Endometrial microvascular endothelial cells (primary cell): Measurements from ENCODE around the gene EPHA4. TPM values are rescaled to one million over a fixed set of nuclear protein-coding genes. Genes with fewer than 3 reads are reported as not detected.

Source experiments
- in situ Hi-C: cut with HindIII; loops from 2 replicates; pipeline ENCODE4 v1.10.0; 2017; ENCODE audit warnings: low sequenced_read_pairs, low pct_unique_long_range_greater_than_20kb; ENCODE audit errors: inconsistent ontology term
- total RNA-seq: library from RNA; depleted of rRNA; stranded (reverse); fragments of >200 nt; gene quantifications from one replicate; pipeline ENCODE4 v1.2.3, GENCODE V29; 2015; ENCODE audit errors: inconsistent ontology term

EPHA4 gene
- total RNA-seq, 1 donor from 2014 or later, result 16.6 TPM

DNA sequence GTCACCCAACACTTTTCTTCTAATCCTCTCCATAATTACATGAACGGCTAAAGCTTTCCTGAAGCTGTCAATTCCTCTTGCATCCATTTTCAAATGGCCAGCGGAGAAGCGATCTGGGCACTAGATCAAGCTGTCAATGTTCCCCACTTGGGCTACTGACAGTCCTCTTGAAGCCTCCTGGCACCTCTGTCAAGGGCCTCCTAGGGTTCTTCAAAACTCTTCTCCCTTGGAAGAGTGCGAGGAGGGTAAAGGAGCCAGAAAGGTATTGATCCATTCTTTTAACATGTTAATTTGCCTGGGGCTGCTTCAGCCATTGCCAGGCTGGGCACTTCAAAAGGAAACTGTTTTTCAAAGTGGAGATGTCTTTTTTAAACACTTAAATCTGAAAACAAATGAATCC lies 19.8 kb downstream of the EPHA4 start:
- in situ Hi-C loops, result no loop called here

- in situ Hi-C loops, result no loop called here
These were observed 20.2 kb downstream of the EPHA4 start for GRCh38 chr2:221551864-221552263.

- in situ Hi-C loops, result no loop called here
These were observed 23.0 kb downstream of the EPHA4 start for GRCh38 chr2:221549143-221549542.

DNA sequence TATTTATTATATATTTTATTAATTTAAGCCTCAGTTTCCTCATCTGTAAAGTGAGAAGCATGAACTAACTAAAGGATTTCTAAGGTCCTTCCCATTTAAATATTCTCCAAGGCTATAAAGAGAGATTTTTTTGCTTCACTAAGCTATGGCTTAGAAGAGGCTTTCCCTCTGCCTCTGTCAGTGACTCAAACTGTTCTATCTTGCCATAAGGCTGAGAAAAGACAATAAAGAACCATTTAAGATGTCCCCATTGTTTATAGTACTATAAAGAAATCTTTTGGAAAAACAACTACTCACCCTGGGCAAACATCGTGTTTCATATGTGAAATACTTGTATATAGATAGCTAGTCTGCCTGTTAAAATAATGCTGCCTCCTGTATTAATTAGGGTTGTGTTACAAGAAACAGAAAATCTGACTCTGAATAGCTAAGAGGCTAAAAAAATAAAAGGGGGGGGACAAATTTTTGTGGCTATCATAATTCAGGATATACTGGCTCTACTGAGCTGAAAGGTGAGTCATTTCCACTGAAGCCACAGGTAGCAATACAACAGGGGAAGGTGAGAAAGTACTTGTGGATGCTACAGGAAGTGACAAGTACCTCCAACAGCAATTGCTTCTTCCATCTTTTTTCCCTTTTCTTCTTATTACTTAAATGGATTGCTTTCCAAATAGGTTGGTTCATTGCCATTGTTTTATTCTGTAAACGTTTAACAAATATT lies 25.4 kb downstream of the EPHA4 start:
- in situ Hi-C loops, result no loop called here

- in situ Hi-C loops, result no loop called here
These were observed 30.9 kb downstream of the EPHA4 start for GRCh38 chr2:221541131-221541735.

GRCh38 chr2:221539246-221539645 lies 32.9 kb downstream of the EPHA4 start:
- in situ Hi-C loops, result no loop called here

DNA sequence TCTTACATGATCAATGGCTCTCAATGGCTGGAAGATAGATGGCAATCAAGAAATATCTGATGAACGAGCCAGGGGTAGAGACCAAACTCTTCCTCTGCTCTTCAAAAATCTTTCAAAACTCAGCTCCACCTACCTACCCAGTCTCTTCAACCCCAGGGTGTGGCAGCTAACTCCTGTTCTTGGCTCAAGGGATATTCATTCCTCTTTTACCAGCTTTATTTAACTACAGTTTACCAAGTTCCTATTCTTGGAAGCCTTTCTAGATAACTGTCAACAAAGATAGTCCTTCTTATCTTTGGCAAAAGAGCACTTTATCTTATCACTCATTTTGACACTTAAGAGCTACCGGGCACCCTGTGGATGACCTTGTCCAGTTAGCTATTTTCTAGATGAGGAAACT lies 36.3 kb downstream of the EPHA4 start:
- in situ Hi-C loops, result no loop called here

GRCh38 chr2:221533299-221533698 lies 38.8 kb downstream of the EPHA4 start:
- in situ Hi-C loops, result no loop called here

GRCh38 chr2:221532641-221533040 lies 39.5 kb downstream of the EPHA4 start:
- in situ Hi-C loops, result no loop called here

- in situ Hi-C loops, result no loop called here
These were observed 41.5 kb downstream of the EPHA4 start for GRCh38 chr2:221530653-221531037.

GRCh38 chr2:221529943-221530652 lies 42.0 kb downstream of the EPHA4 start:
- in situ Hi-C loops, result no loop called here

DNA sequence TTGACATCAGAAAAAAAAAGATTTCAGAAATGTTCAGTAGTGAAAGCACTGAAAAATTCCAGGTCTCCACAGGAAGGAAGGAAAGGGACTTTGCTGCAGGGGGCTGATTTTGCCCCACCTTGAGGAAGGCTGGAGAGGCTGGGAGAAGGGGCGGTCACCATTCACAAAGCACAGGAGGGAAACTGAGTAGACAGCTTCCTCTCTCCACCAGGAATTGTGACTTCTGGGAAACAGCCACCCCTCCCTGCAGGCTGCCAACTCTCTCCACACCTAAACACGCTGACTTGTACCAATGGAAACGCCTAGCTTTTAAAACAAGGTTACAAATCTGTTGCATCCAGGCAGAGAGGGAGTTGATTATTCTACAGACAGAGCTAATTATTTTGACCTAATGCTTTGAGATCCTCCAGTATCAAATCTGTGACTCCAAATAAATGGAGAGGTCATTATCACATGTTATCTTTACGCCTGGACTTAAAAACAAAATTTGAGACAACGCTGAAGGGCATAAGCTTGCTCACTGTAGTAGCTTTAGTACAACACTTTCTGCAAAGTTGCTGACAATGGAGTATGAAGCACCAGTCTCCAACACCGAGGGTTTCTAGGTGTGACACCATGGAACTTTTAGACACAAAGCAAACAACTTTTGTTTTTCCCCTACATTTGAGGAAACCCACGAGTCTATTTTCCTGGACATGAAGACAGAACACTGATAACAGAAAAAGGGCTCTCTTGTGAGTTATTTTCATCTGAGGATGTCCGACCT lies 42.7 kb downstream of the EPHA4 start:
- in situ Hi-C loops, result no loop called here

DNA sequence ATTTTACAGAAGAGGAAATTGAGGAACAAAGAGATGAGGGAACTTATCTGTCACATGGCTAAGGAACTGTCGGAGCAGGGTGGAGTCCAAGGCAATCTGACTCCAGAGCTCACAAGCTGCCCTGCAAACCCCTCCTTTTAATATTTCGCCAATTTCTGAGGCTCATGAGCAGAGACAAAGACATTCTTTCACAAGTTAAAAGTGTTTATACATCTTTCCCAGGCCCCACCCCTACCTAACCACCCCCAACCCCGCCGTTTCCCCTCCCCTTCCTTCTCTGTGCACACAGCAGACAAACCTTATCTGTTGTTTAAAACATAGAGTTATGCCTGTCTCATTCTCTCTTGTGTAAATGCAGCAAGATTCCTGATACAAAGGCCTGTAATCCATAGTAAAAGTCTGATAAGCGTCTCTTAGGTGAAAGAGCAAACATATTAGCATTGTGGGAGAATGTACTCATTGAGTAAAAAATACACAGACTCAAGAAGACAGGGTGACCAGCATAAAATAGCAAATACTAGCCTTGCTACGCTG lies 44.3 kb downstream of the EPHA4 start:
- in situ Hi-C loops, result no loop called here

- in situ Hi-C loops, result no loop called here
These were observed 47.9 kb downstream of the EPHA4 start for GRCh38 chr2:221524158-221524557.

GRCh38 chr2:221521233-221521845 lies 50.8 kb downstream of the EPHA4 start:
- in situ Hi-C loops, result no loop called here

GRCh38 chr2:221518935-221519625 lies 53.0 kb downstream of the EPHA4 start:
- in situ Hi-C loops, result no loop called here

GRCh38 chr2:221518201-221518934 lies 53.7 kb downstream of the EPHA4 start:
- in situ Hi-C loops, result no loop called here

GRCh38 chr2:221517696-221518151 lies 54.4 kb downstream of the EPHA4 start:
- in situ Hi-C loops, result no loop called here
